C4-2B (cell line): ENCODE measurements around the gene MAPKAPK2.

Source experiments
- CTCF ChIP-seq: fragments of 450-650 bp; conservative IDR thresholded peaks from 2 replicates; pipeline ENCODE4 v1.5.1; 2017; ENCODE audit warnings: mild to moderate bottlenecking
- ZFX ChIP-seq: fragments of 450-650 bp; IDR thresholded peaks from 2 replicates; pipeline ENCODE4 v1.6.1; 2017

GRCh38 chr1:206741142-206741701 is 56.5 kb downstream of the MAPKAPK2 start:
- TF ChIP-seq ZFX (no peak), CTCF (no peak)
